NB4 (cell line): ENCODE results near the gene DSP.

ENCODE experiments used
- DNase-seq: peaks from one replicate; pipeline ENCODE4 v3.0.0; 2010; ENCODE audit warnings: low read depth
- H3K4me3 ChIP-seq: one replicate; pipeline ENCODE4 v1.5.1; 2011; ENCODE audit warnings: mild to moderate bottlenecking, low read depth, low read length, moderate library complexity
- MYC ChIP-seq: IDR thresholded peaks from 2 replicates; pipeline ENCODE4 v1.6.1; 2011; ENCODE audit warnings: low read depth, low read length
- POLR2A ChIP-seq: IDR thresholded peaks from 2 replicates; pipeline ENCODE4 v1.6.1; 2011; ENCODE audit warnings: mild to moderate bottlenecking; ENCODE audit not compliant: insufficient read length; ENCODE audit errors: extremely low read depth
- TF ChIP-seq, protein P1 (sequence below): IDR thresholded peaks from one replicate; pipeline ENCODE4 v1.5.1; 2012; ENCODE audit warnings: low read depth, low read length
- TF ChIP-seq, protein P2 (sequence below): IDR thresholded peaks from 2 replicates; pipeline ENCODE4 v1.6.1; 2011; ENCODE audit warnings: low read depth, low read length

The DSP gene

DNA sequence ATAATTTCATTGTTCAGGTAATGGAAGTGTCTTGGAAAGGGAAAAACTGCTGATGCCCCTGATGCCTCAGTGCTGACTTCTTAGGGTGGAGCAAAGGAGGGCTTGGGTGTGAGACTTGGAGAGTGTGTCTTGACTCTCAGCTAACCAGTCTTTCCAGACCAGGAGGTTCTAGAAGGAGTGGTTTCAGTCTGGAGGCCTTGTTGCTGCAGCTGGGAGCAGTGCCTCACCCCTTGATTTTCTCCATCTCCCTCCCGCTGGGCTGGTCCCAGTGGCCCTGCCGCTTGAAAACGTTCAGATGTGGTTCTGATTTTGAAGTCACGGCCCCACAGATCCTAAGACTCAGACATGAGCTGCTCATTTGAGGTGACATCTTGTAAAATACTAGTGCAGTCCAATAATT is 5.4 kb downstream of the DSP start:
- DNase-seq = no peak
- TF ChIP-seq POLR2A = no peak
- TF ChIP-seq, protein P1, sequence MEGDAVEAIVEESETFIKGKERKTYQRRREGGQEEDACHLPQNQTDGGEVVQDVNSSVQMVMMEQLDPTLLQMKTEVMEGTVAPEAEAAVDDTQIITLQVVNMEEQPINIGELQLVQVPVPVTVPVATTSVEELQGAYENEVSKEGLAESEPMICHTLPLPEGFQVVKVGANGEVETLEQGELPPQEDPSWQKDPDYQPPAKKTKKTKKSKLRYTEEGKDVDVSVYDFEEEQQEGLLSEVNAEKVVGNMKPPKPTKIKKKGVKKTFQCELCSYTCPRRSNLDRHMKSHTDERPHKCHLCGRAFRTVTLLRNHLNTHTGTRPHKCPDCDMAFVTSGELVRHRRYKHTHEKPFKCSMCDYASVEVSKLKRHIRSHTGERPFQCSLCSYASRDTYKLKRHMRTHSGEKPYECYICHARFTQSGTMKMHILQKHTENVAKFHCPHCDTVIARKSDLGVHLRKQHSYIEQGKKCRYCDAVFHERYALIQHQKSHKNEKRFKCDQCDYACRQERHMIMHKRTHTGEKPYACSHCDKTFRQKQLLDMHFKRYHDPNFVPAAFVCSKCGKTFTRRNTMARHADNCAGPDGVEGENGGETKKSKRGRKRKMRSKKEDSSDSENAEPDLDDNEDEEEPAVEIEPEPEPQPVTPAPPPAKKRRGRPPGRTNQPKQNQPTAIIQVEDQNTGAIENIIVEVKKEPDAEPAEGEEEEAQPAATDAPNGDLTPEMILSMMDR = no peak
- TF ChIP-seq MYC = no peak
- TF ChIP-seq, protein P2, sequence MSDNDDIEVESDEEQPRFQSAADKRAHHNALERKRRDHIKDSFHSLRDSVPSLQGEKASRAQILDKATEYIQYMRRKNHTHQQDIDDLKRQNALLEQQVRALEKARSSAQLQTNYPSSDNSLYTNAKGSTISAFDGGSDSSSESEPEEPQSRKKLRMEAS = no peak
- no peak overlapping the region for H3K4me3 ChIP-seq

DNA sequence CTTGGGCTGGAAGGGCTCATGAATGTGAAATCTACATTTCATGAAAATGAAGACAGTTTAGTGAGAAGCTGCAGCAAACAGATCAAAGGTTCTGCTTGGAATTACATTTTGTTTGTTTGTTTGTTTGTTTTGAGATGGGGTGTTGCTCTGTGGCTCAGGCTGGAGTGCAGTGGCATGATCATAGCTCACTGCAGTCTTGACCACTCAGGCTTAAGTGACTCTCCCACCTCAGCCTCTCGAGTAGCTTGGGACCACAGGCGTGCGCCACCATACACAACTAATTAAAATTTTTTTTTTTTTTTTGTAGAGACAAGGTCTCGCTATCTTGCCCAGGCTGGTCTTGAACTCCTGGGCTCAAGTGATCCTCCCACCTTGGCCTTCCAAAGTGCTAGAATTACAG is 5.8 kb downstream of the DSP start:
- DNase-seq = no peak
- TF ChIP-seq MYC = no peak
- TF ChIP-seq, protein P1 = no peak
- no peak overlapping the region for H3K4me3 ChIP-seq

DNA sequence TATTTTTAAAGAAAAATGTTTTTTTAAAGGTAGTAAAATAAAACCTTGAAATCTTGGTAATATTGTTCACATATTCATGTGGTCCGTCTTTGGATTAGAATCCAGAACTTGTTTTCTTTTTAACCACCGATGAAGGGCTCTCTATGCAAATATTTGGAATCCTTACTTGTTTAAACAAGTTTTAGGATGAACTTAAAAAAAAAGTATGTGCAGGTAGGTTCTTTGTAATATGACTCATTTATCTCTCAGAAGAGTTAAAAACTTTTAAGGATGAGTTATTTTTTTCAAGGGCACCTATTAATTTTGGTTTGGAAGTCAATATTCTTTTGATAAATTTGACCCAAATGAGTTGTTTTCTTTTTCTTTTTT is 8.9 kb downstream of the DSP start:
- DNase-seq = no peak
- TF ChIP-seq, protein P1 = no peak
- TF ChIP-seq, protein P2 = no peak
- TF ChIP-seq MYC (no peak), POLR2A (no peak)

DNA sequence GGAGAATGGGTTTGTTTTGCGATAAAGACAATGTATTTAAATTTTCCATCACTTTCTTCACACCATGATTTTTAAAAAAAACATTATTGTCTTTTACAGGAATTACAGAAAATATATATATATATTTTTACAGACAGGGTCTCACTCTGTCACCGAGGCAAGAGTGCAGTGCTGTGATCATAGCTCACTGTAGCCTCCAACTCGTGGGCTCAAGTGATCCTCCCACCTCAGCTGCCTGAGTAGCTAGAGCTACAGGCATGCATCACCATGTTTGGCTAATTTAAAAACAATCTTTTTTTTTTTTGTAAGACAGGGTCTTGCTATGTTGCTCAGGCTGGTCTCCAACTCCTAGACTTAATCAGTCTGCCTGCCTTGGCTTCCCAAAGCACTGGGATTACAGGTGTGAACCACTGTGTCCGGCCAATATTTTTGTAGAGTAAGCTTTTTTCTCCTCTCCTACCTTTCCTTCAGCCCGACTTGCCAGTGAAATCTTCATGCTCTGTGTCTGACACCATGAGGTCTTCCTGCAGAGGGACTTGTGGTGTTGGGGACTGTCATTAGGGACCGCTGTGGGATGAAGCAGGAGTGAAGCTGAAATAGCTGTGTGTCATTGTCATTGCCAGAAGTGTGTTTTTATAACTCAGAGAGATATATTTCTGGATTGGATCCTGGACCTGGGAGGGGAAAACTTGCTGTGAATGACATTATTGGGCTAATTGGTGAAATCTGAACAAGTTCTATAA is 13.2 kb downstream of the DSP start:
- no peak for DNase-seq
- H3K4me3 ChIP-seq = no peak overlapping the region
- TF ChIP-seq, protein P1 = no peak
- TF ChIP-seq, protein P2 = no peak

More for the DNA sequence above, 8.9 kb downstream of the DSP start:
- no peak overlapping the region for H3K4me3 ChIP-seq

DNA sequence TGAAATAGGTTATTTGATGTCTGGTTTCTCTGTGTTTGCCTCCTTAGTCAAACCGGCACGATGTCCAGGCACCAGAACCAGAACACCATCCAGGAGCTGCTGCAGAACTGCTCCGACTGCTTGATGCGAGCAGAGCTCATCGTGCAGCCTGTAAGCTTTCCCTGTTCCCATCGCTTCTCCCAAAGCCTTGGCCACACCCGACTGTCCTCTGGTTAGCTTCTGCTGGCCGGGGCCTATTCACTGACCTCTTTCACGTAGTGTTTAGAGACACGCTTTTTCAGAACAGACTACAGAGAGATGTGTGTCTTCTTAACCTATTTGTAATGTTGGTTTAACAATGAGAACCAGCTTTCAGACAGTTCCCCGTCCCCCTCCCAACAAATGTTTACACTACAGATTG is 14.2 kb downstream of the DSP start:
- no peak overlapping the region for H3K4me3 ChIP-seq
- TF ChIP-seq POLR2A (no peak), MYC (no peak)
- TF ChIP-seq, protein P1 = no peak
- TF ChIP-seq, protein P2 = no peak
- DNase-seq = no peak
